NCI-H1105 treated with DMSO at 0.1 percent for 48 hours (cell line): ENCODE data around the gene LAMC3.
A peak's percentile ranks its signal among the peaks of the same experiment; 100 is the strongest.

Source experiments
- DNase-seq: peaks from one replicate; lab custom pipeline; 2025; lab: John Stamatoyannopoulos, UW

The LAMC3 gene

DNA sequence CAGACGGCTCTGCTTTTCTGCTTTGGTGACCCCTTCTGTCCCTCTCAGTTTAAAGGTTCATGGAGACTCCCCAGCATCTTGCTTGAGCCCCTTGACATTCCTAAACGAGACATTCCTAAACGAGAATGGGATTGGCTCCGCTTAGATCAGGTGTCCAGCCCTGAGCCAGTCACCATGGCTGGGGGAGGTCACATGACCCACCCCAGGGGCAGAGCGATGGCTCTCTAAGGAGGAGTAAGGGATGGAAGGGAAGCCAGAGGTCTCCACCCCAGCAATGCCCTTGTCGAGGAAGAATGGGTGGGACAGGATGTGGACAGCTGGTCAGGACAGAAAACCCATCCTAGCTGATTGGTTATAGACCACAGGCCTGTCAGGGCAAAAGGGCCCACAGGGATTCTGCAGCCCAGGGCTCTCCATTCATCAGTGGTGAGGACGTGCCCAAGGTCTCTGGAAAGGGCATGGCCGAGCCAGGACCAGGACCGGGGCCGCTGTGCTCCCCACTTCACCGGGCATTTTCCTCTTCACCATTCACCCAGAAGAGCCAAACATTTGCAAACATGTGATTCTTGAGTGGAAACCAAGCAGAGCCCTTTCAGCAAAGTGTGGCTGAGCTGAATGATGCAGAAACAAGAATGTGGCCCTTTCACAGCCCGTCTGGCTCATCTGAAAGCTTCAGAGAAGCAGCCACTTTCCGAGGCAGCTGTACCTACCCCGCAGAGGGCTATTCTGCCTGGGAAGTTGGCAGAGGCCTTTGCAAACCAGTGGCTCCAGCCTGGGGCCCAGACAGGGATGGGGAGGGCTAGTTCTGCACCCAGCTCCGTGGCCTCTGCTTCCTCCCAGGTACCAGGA lies 67.6 kb downstream of the LAMC3 start:
- no peak for DNase-seq

DNA sequence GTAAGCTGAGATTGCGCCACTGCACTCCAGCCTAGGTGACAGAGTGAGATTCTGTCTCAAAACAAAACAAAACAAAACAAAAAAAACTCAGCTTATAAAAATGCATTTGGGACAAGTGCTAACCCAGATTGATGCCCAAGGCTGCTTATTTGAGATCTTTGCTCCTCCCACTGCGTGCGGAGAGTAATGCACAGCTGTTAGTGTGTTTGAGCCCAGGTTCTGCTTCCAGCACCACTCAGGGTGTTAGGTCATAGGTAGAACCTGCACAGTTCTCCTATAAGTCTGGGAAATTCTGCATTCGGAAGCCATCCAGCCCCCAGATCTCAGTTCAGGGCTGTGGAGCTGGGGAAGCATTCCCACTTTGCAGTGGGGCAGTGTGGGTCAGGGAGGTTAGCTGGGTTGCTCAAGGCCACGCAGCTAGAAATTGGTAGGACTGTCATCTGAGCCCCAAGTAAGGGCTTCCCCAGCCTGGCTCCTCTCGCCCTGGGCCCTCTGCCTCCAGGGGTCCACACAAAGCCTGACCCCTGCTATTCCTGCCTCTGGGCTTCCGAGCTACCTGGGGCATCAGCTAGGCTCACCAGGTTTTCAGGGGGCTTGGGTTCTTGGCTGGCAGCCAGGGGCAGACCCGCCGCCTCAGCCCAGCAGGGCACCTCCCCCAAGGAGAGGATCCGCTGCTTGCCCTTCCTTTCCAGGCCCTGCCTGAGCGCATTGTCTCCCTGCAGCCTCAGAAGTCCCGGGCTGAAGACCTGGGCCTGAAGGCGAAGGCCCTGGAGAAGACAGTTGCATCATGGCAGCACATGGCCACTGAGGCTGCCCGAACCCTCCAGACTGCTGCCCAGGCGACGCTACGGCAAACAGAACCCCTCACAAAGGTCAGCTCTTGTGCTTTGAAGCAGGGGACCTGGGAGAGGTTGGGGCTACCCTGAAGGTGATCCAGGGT lies 69.7 kb downstream of the LAMC3 start:
- DNase-seq = no peak

DNA sequence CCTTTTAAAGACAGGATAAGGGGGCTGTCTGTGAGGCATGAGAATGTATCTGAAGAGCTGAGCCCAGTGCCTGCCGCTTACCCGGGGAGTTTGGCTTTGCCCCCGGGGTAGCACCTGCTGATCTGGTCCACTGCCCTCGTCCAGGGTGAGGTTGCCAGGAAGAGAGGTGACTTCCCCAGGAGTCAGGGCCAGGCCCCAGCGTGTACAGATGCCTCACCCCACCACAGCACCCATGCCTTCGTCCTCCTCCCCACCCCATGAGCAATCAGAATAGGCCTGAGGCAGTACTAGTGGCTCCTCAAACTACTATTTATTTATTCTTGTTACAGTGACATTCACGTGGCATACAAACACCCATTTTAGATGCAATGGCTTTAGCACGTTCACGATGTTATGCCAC lies 71.6 kb downstream of the LAMC3 start:
- DNase-seq = no peak

DNA sequence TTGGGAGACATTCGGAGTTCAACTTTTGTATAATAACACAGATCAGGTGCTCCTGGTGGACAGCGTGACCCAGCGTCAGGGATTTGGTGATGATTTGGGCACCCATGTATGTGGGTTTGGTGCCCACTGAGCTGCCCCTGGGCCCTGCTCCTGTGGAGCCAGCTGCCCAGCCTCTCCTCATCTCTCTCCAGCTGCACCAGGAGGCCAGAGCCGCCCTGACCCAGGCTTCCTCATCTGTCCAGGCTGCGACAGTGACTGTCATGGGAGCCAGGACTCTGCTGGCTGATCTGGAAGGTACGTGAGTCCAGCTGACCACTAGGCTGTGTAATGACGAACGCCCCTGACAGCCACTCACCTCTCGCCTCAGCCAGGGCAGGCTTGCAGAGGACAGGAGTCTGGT lies 72.9 kb downstream of the LAMC3 start:
- DNase-seq = no peak

DNA sequence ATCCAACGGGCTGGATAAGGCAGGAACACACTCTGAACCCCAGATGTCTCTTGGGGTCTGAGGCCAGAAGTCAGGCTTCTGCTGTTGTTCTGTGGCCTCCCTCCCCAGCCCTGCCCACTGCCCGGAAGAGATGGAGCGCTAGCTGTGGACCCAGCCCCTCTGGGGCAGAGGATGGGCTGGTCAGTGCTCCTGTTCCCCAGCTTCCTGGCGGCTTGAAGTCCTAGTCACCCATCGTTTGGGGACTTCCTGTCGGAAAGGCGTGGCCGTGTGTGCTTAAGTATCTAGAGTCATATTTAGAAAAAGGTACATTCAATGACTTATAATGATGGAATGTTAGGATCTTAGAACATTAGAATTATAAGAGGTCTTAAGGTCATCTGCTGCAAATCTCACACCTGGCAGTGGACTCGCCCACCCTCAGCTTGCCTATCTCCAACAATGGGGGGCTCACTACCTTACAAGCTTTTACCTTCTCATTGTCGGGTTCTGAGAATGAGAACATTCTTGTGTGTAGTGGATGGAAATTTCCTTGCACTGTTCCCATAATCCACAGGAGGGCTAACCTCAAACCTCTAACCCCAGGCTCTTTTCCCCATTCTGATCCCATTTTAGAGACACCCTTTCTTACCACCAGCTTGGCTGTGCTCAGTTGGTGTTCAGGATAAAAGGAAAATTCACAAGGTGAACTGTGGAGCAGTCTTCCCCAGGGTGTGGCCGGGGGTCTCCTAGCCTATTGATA lies 74.0 kb downstream of the LAMC3 start:
- DNase-seq = no peak

DNA sequence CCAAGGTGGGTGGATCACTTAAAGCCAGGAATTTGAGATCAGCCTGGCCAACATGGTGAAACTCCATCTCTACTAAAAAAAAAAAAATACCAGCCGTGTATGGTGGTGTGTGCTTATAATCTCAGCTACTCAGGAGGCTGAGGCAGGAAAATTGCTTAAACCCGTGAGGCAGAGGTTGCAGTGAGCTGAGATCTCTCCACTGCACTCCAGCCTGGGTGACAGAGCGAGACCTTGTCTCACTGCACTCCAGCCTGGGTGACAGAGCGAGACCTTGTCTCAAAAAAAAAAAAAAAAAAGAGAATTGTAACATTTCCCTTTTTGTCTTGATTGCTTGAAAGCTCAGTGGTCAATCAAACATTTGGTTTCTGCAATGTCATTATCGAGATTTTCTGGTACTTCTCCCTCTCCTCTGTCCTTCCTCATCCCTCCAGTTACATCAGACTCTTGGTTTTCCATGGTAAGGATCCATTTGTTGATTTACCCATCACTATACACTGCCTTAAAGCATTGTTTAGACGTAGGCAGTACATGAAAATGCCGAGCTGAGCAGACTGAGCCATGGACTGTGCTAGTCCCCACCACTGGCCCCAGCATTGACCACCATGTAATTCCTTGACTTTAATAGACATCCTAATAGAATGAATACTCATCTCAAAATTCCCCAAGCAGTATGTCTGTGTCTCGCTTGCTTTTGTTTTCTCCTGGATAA lies 75.8 kb downstream of the LAMC3 start:
- DNase-seq = no peak

DNA sequence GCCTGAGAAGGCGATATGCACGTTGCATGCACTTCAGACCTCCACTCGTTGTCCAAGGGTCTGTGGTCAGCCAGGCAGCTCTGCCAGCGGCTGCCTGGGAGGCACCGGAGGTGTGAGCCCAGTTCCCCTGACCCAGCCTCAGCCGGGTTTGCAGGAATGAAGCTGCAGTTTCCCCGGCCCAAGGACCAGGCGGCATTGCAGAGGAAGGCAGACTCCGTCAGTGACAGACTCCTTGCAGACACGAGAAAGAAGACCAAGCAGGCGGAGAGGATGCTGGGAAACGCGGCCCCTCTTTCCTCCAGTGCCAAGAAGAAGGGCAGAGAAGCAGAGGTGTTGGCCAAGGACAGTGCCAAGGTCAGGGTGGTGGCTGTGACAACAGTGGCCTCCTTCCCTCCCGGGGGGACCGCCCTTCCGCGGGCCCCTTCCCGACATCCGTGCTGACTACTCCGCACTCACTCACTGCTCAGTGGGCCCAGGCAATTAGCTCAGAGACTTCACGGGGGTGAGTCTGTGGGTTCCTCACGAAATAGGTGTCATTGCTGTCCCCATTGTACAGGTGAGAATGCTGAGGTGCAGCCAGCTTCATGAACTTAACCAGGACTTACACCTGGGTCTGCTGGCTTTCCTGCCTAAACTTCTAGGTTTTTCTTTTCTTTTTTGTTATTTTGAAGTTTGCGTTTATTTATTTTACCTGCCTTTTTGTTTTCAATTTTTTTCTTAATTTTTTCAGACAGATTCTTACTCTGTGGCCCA lies 76.6 kb downstream of the LAMC3 start:
- no peak for DNase-seq

DNA sequence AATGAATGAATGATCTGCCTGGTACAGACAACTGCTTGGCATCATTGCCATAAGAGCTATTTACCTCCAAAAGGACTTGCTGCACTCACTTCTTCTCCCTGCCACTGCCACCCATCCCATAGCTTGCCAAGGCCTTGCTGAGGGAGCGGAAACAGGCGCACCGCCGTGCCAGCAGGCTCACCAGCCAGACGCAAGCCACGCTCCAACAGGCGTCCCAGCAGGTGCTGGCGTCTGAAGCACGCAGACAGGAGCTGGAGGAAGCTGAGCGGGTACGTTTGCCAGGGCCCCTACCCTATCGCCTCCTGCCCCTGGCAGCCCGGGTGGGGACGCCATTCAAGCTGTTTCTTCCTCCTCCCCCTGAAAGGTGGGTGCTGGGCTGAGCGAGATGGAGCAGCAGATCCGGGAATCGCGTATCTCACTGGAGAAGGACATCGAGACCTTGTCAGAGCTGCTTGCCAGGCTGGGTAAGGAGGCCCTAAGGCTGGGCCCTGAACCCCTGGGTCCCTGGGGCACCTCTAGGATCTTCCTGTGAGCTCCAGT lies 78.5 kb downstream of the LAMC3 start:
- no peak for DNase-seq

DNA sequence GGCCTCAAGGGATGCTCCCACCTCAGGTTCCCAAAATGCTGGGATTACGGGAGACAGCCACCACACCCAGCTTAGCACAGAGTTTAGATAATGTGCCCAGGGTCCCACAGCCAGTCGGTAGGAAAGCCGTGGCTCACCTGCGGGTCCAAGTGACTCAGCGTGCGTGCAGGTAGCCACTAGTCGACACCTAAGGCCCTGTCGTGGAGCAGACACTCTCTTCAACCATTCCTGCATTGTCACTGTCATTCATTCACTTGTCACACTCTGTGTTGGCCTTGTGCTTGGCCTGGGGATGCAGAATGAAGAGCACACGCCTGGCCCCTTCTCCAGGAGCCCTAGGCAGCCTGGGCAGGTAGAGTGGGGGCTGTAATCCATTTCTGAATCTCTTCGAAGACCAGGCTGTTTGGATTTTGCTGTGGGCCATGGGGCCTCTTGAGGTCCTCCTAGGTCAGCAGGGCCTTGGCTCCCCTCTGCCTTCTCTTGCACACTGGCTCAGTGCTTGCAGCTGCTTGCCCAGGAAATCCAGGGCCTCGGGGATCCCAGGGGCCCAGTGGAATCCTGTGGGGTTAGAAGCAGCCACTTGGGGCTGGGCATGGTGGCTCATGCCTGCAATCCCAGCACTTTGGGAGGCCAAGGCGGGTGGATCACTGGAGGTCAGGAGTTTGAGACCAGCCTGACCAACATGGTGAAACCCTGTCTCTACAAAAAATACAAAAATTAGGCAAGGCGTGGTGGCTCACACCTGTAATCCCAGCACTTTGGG lies 81.2 kb downstream of the LAMC3 start:
- DNase-seq = no peak

DNA sequence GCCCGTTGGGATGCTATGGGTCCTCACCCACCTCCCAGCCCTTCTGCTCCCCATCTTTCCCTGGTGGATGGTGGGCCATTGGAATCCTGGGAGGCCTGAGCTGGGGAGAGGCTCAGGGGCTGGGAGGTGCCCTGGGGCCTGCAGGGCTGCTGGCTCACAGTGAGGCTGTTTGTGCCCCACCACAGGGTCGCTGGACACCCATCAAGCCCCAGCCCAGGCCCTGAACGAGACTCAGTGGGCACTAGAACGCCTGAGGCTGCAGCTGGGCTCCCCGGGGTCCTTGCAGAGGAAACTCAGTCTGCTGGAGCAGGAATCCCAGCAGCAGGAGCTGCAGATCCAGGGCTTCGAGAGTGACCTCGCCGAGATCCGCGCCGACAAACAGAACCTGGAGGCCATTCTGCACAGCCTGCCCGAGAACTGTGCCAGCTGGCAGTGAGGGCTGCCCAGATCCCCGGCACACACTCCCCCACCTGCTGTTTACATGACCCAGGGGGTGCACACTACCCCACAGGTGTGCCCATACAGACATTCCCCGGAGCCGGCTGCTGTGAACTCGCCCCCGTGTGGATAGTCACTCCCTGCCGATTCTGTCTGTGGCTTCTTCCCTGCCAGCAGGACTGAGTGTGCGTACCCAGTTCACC lies 82.5 kb downstream of the LAMC3 start:
- no peak for DNase-seq

DNA sequence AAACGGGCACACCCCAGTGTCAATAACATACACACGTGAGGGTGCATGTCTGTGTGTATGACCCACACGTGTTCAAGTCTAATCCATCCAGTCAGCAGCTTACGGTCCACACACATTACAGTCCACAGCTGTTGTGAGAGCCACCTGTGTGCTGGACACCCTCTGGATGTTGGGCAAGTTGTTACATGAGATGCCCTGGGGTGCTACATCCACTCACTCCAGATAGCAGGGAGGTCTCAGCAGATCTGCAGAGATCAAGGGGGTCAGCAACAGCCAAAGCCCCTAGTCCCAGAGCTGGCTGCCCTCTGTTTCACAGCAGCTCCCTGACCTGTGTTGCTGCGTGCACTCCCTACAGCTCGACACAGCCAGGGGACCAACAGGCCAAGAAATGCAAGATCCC lies 83.1 kb downstream of the LAMC3 start:
- DNase-seq = no peak

DNA sequence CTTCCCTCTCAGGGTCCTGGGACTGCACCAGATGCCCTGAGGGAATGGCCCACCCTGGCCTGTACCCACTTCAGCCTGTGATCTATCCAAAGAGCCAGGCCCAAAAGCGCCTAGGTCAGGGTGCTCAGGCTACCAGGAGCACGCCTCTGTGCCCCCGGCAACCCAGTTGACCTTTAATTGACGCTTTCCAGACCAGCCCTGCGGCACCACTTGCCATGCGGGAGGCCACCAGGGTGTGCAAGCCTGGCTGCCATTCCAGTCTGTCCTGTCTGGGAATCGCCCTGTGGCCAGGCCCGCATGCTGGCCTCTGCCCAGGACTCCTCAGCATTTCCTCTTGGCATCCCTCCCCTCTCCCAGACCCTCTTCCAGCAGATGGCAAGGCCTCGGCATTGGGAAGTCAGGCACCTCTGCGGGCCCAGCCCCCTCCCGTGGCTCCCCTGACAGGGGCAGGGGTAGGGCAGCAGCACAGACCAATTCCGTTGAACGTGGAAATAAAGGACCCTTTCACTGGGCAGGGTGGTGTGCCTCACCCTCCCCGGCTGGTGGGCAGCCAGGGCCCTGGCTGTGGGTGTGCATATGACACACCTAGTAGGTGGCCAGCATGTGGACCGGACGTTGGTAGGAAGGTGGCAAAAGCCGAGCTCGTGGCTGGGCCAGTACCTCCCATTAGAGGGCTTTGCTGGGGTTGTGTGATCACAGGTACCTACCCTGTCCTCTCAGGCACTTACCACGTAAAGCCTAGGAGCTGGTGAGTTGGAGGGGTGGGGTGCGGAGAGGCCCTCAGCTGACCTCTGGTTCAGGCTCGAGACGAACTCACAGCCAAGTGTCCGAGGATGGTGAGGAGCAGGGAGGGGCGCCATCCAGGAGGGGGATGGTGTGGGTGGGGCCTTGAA lies 83.8 kb downstream of the LAMC3 start:
- no peak for DNase-seq

DNA sequence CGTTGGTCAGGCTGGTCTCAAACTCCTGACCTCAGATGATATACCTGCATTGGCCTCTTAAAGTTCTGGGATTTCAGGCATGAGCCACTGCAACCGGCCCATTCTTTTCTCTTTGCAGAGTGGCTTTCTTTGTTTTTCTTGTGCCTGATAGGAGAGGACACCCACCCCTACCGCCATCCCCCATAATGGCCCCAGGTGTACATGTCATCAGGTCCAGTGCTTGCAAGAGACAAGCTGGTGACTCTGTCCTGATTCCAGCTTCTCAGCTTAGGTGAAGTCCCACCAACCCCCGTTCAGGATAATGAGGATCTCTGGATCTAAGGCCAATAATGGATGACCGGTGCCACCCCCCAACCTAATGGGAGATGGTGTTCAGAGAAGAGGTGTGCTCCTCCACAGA lies 85.0 kb downstream of the LAMC3 start:
- no peak for DNase-seq

DNA sequence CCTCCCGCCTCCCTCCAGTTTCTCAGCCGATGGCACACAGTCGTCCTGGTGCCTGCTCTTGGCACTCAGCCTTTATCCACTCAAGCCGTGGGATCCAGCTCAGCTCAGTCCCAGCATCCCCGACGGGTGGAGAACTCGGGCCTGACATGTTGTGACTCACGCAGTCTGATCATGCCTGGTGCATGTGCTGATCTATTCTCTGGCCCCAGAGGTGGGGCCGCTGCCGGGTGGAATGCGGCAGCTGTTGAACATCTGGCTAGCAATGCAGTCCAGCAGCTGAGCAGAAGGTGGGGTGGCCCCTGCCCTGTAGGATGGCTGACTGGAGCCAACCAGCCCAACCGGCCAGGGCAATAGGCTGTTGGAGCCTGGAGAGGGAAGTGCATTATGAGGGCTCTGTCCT lies 85.6 kb downstream of the LAMC3 start:
- no peak for DNase-seq

DNA sequence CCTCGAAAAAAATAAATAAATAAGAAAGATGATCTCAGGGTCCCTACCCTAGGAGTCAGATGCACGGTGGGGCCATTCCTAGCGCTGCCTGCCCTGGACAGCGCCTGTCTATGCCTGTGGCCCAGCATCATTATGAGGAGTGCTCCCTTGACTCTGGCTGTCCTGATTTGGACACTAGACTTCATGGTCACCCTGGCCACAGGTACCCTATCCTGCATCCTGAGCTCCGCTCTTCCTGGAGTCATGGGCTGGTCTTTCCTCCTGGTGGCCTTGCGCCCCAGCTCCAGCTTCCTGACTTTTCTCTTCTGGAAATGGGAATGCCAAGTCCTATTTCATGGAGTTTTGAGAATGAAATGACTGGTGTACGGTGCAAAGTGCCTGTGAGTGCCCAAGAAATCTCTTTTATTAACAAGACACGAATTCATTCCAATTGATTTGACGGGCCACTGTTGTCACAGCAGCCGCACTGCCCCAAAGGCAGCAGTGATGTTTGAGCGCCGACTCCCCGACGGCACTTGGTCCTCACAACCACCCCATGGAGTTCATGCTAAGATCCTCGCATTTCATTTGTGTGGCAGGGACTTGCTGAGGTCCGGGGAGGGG lies 86.8 kb downstream of the LAMC3 start:
- no peak for DNase-seq

DNA sequence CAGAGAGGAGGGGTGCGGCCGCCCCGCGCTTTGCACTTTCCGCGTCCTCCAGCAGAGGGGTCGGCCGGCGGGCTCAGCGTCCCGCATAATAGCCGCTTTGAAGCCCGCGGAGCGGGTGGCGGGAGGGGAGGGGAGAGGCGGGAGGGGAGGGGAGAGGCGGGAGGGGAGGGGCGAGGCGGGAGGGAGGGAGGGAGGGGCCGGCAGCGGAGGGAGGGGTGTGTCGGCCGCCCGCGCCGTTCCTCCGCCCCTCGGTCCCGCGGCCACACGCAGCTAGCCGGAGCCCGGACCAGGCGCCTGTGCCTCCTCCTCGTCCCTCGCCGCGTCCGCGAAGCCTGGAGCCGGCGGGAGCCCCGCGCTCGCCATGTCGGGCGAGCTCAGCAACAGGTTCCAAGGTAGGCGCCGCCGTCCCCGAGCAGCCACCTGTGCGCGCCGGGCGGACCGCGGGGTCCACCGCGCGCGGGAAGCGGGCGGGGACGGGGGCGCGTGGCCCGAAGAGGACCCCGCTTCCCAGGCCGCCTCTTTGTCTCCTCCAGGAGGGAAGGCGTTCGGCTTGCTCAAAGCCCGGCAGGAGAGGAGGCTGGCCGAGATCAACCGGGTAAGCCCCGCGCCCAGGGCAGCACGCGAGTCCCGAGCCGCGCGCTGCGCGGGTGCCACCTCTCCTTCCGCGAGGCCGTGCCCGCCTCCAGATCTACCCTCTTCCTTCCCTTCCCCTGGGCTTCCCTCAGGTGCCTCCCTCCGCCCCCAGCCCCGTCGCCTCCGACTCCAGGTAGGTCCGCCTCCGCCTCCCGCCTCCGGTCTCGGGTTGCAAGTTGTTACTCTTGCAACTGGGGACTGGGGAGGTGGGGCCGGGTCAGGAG lies 87.5 kb downstream of the LAMC3 start, which contains the start of gene AIF1L:
TSS of gene AIF1L (plus strand) at position 263 of the 857 bp plus-strand sequence. CDS start at position 362, 99 bp downstream.
- DNase-seq = peak; percentile 65
